Renal cortical epithelial cell (primary cell): ENCODE measurements around the gene FAU. TPM values are rescaled to one million over a fixed set of nuclear protein-coding genes. Genes with fewer than 3 reads are reported as not detected.
"Not testable (repeated sequence)": the region's sequence is repeated elsewhere in the genome, so short reads cannot be mapped to it uniquely, and the experiment has no call there.

Source experiments
- DNase-seq: peaks from one replicate; pipeline ENCODE4 v3.0.0-alpha.2; 2011; ENCODE audit warnings: low read depth
- total RNA-seq: library from RNA; depleted of rRNA; stranded (reverse); fragments of >200 nt; gene quantifications from 2 replicates; pipeline ENCODE4 v1.2.3, GENCODE V29; 2014

FAU gene
- total RNA-seq, result 166 and 286 TPM in 2 replicates

GRCh38 chr11:65121865-65122696 lies at the start of gene FAU, which contains the start of gene MRPL49:
FAU (minus strand) TSS chr11:65122134; CDS start chr11:65121813, 321 bp downstream.
MRPL49 (plus strand) TSS chr11:65122321; CDS start chr11:65122347, 26 bp downstream.
- peak; percentile 94 for DNase-seq

GRCh38 chr11:65170058-65170534 lies 48.2 kb upstream of the FAU start, which contains the start of gene SPDYC:
SPDYC (plus strand) TSS chr11:65170233; CDS start chr11:65171358, 1,125 bp downstream.
- DNase-seq, result no peak

- DNase-seq, result no peak
Measured at GRCh38 chr11:65169164-65169641, 47.3 kb upstream of the FAU start.

- DNase-seq, result no peak
Measured at GRCh38 chr11:65167656-65168055, 45.7 kb upstream of the FAU start.

GRCh38 chr11:65166893-65167292 lies 45.0 kb upstream of the FAU start:
- no peak for DNase-seq

GRCh38 chr11:65165410-65166317 lies 43.7 kb upstream of the FAU start:
- DNase-seq, result no peak

GRCh38 chr11:65163684-65164083 lies 41.8 kb upstream of the FAU start:
- DNase-seq, result no peak

- DNase-seq, result no peak
Measured at GRCh38 chr11:65160643-65161042, 38.7 kb upstream of the FAU start.

GRCh38 chr11:65159012-65159411 lies 37.1 kb upstream of the FAU start:
- no peak for DNase-seq

GRCh38 chr11:65157336-65157735 lies 35.4 kb upstream of the FAU start:
- DNase-seq, result no peak

GRCh38 chr11:65156926-65157325 lies 35.0 kb upstream of the FAU start:
- DNase-seq, result no peak

- DNase-seq, result no peak
Measured at GRCh38 chr11:65156256-65156655, 34.3 kb upstream of the FAU start.

GRCh38 chr11:65152122-65152521 lies 30.2 kb upstream of the FAU start:
- no peak for DNase-seq

GRCh38 chr11:65151331-65151899 lies 29.5 kb upstream of the FAU start:
- no peak for DNase-seq

GRCh38 chr11:65150509-65151299 lies 28.8 kb upstream of the FAU start:
- peak; percentile 87 for DNase-seq

- DNase-seq, result not testable (repeated sequence)
Measured at GRCh38 chr11:65150131-65150508, 28.2 kb upstream of the FAU start.

GRCh38 chr11:65148657-65149056 lies 26.7 kb upstream of the FAU start:
- DNase-seq, result no peak

- DNase-seq, result no peak
Measured at GRCh38 chr11:65147352-65148075, 25.6 kb upstream of the FAU start.

- DNase-seq, result no peak
Measured at GRCh38 chr11:65141896-65142494, 20.1 kb upstream of the FAU start.
